Breast epithelium (tissue), 4 donors: ENCODE measurements around the gene GLI1. TPM values are rescaled to one million over a fixed set of nuclear protein-coding genes. Genes with fewer than 3 reads are reported as not detected.

Experiments used
- DNase-seq, 2 donors: peaks; one replicate each; pipeline ENCODE4 v3.0.0-alpha.2; 2019; ENCODE audit warnings: low spot score in 2 of 2
- H3K27ac ChIP-seq, 2 donors: fragments of 200-600 bp; sonication (generic) in 1 of 2; one replicate each; pipeline ENCODE4 v1.5.1; 2016 to 2019; ENCODE audit warnings: mild to moderate bottlenecking in 1 of 2
- H3K27me3 ChIP-seq, 2 donors: fragments of 200-600 bp; sonication (generic) in 1 of 2; one replicate each; pipeline versions ENCODE4 v1.5.1 to v1.6.0; 2017 to 2019; ENCODE audit warnings: control low read depth in 1 of 2, mild to moderate bottlenecking in 1 of 2
- H3K36me3 ChIP-seq: fragments of 200-600 bp; one replicate; pipeline ENCODE4 v1.5.1; 2019
- H3K4me1 ChIP-seq, 2 donors: fragments of 200-600 bp; sonication (generic); one replicate each; pipeline ENCODE4 v1.5.1; 2016 to 2019; ENCODE audit warnings: control low read depth in 1 of 2
- H3K4me3 ChIP-seq, 3 donors: fragments of 200-600 bp; sonication (generic); 1 replicate in 2 of 3; 2 replicates in 1 of 3; pipeline ENCODE4 v1.5.1; 2016 to 2019; ENCODE audit warnings: mild to moderate bottlenecking in 3 of 3, moderate library complexity in 2 of 3
- H3K9me3 ChIP-seq, 2 donors: fragments of 200-600 bp; sonication (generic) in 1 of 2; one replicate each; pipeline ENCODE4 v1.5.1; 2016 to 2019; ENCODE audit warnings: control low read depth in 1 of 2
- CTCF ChIP-seq, 3 donors: fragments of 450-650 bp; IDR thresholded peaks; one replicate each; pipeline ENCODE4 v1.5.1; 2016 to 2017; ENCODE audit warnings: antibody characterized with exemption in 3 of 3, mild to moderate bottlenecking in 3 of 3, moderate library complexity in 3 of 3
- POLR2A ChIP-seq: fragments of 450-650 bp; IDR thresholded peaks from one replicate; pipeline ENCODE4 v1.6.1; 2016; ENCODE audit warnings: antibody characterized with exemption, mild to moderate bottlenecking, moderate library complexity
- POLR2AphosphoS5 ChIP-seq, 3 donors: sonication (generic); formaldehyde crosslinking; IDR thresholded peaks; one replicate each; pipeline ENCODE4 v1.6.1; 2017; ENCODE audit warnings: antibody characterized with exemption in 3 of 3
- intact Hi-C: fragments of 100-400 bp; cut with DNase I; formaldehyde crosslinking; loops from one replicate; pipeline ENCODE4 v1.15.1; 2023; ENCODE audit warnings: low total_unique reads
- total RNA-seq, 3 donors: library from RNA; depleted of rRNA; stranded (reverse); fragments of >200 nt; gene quantifications; one replicate each; pipeline ENCODE4 v1.1.0, GENCODE V29; 2016

GLI1 gene
- total RNA-seq, 3 donors from 2014 or later = 0.66 to 2.1 (median 1.2) TPM

- DNase-seq = no peak
- peak overlapping the region; percentile 99 to 100 for H3K27ac ChIP-seq
- peak overlapping the region; percentile 84 to 97 (median 93) for H3K4me3 ChIP-seq
- intact Hi-C loops = no loop called here
- peaks cover 6% of the 10 kb centered on the region for H3K36me3 ChIP-seq
- no peaks in the 10 kb centered on the region for H3K9me3 ChIP-seq
- H3K4me1 ChIP-seq = peaks cover 13 to 24% of the 10 kb centered on the region in 2 donors
- TF ChIP-seq CTCF (IDR thresholded peaks at IDR 0.05) (no peak), POLR2AphosphoS5 (IDR thresholded peaks at IDR 0.05) (no peak), POLR2A (no peak)
- no peaks in the 10 kb centered on the region for H3K27me3 ChIP-seq
These were observed 58.8 kb downstream of the GLI1 start for GRCh38 chr12:57518176-57518919.

GRCh38 chr12:57518920-57519795, 59.6 kb downstream of the GLI1 start:
- peaks cover 13 to 32% of the 10 kb centered on the region in 2 donors for H3K4me1 ChIP-seq
- peak in 1 of 2 donors; percentile 36 for DNase-seq

GRCh38 chr12:57519796-57520052, 60.1 kb downstream of the GLI1 start:
- peak in 1 of 2 donors; percentile 43 for DNase-seq
- intact Hi-C loops = loop anchor here (5.0 kb wide), 1 partner anchor 432 kb away; the partner anchor contains the start of gene NAB2
- no peaks in the 10 kb centered on the region for H3K27me3 ChIP-seq

More at GRCh38 chr12:57518920-57519795, 59.6 kb downstream of the GLI1 start:
- Histone ChIP-seq H3K27me3 (no peaks in the 10 kb centered on the region), H3K9me3 (no peaks in the 10 kb centered on the region), H3K4me3 (peak overlapping the region; percentile 84 to 97 (median 93)), H3K36me3 (peaks cover 6% of the 10 kb centered on the region), H3K27ac (peak overlapping the region; percentile 99 to 100)
- intact Hi-C loops = no loop called here
- TF ChIP-seq CTCF (IDR thresholded peaks at IDR 0.05) = no peak
- TF ChIP-seq POLR2A = no peak
- no peak for TF ChIP-seq POLR2AphosphoS5 (IDR thresholded peaks at IDR 0.05)

GRCh38 chr12:57520053-57520818, 60.7 kb downstream of the GLI1 start, which contains the start of gene DDIT3:
DDIT3 (minus strand) TSS chr12:57520514; CDS start chr12:57517406, 3,108 bp downstream.
- Histone ChIP-seq H3K4me1 (peaks cover 13 to 41% of the 10 kb centered on the region in 2 donors), H3K4me3 (peak within 1 kb of the TSS; percentile 84 to 97 (median 93)), H3K36me3 (peaks cover under 1% of the 10 kb centered on the region), H3K9me3 (no peaks in the 10 kb centered on the region), H3K27ac (peak within 1 kb of the TSS; percentile 99 to 100), H3K27me3 (no peaks in the 10 kb centered on the region)
- intact Hi-C loops = loop anchor here (5.0 kb wide), 1 partner anchor 433 kb away; the partner anchor contains the start of gene NAB2
- DNase-seq = peak; percentile 100
- TF ChIP-seq POLR2AphosphoS5 (IDR thresholded peaks at IDR 0.05) (peak; percentile 99 to 100 (median 99)), POLR2A (peak; percentile 98), CTCF (IDR thresholded peaks at IDR 0.05) (no peak)

More at GRCh38 chr12:57519796-57520052, 60.1 kb downstream of the GLI1 start:
- Histone ChIP-seq H3K4me3 (peak overlapping the region; percentile 84 to 97 (median 93)), H3K27ac (peak overlapping the region; percentile 99 to 100), H3K9me3 (no peaks in the 10 kb centered on the region), H3K36me3 (peaks cover 6% of the 10 kb centered on the region), H3K4me1 (peaks cover 13 to 38% of the 10 kb centered on the region in 2 donors)
- TF ChIP-seq CTCF (IDR thresholded peaks at IDR 0.05) (no peak), POLR2A (no peak), POLR2AphosphoS5 (IDR thresholded peaks at IDR 0.05) (no peak)
